Transverse colon (tissue), 4 donors: Measurements from ENCODE around the gene KCTD1.

Experiments used
- EP300 ChIP-seq: sonication (generic); formaldehyde crosslinking; IDR thresholded peaks from one replicate; pipeline ENCODE4 v1.6.1; 2017; ENCODE audit warnings: antibody characterized with exemption, low read depth
- POLR2A ChIP-seq: fragments of 450-650 bp; IDR thresholded peaks from one replicate; pipeline ENCODE4 v1.6.1; 2016; ENCODE audit warnings: antibody characterized with exemption, mild to moderate bottlenecking, moderate library complexity
- POLR2AphosphoS5 ChIP-seq, 3 donors: sonication (generic); formaldehyde crosslinking; IDR thresholded peaks; one replicate each; pipeline ENCODE4 v1.6.1; 2016; ENCODE audit warnings: antibody characterized with exemption in 3 of 3
- TF ChIP-seq, protein P1 (sequence below), 5 experiments: fragments of 200-600 bp in 3 of 5; fragments of 450-650 bp in 2 of 5; sonication (generic) in 3 of 5; IDR thresholded peaks; 1 replicate in 2 of 5; 2 replicates in 3 of 5; pipeline ENCODE4 v1.5.1; 2016 to 2017; ENCODE audit warnings: antibody characterized with exemption in 5 of 5, inconsistent platforms in 3 of 5, mild to moderate bottlenecking in 2 of 5, moderate library complexity in 1 of 5

DNA sequence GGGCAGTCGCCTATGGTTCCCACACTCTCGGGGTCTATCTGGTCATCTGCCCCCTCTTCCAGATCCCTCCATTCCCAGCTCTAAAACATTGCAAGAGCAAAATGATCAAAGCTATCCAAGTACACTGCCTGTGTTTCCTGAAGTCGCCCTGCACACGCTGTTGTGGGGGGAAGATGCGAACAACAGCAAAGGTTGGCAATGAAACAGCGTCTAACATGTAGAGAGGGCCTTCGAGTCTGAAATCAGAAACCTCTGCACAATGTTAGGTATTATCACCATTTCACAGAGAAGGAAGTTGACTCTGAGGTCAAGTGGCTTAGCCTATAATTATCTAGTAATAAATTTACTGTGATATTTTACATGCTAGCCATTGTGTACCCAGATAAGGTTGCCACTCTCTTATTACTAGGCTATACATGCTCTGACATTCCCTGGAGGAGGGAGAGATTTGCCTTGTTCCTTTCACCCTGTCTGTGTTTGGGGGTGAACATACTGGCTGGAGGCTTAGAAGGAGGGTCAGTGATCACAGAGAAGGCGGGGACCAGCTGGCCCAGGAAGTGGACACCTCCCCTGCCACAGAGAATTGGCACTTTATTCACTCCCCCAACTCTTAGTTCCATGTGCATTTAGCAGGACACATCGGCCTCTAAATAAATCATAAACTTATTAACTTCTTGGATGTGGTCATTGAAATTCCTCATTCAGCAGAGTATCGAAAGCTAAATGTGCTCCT is 36.8 kb downstream of the KCTD1 start:
- TF ChIP-seq, protein P1, sequence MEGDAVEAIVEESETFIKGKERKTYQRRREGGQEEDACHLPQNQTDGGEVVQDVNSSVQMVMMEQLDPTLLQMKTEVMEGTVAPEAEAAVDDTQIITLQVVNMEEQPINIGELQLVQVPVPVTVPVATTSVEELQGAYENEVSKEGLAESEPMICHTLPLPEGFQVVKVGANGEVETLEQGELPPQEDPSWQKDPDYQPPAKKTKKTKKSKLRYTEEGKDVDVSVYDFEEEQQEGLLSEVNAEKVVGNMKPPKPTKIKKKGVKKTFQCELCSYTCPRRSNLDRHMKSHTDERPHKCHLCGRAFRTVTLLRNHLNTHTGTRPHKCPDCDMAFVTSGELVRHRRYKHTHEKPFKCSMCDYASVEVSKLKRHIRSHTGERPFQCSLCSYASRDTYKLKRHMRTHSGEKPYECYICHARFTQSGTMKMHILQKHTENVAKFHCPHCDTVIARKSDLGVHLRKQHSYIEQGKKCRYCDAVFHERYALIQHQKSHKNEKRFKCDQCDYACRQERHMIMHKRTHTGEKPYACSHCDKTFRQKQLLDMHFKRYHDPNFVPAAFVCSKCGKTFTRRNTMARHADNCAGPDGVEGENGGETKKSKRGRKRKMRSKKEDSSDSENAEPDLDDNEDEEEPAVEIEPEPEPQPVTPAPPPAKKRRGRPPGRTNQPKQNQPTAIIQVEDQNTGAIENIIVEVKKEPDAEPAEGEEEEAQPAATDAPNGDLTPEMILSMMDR (IDR thresholded peaks at IDR 0.05) = no peak
- TF ChIP-seq POLR2A = no peak
- TF ChIP-seq POLR2AphosphoS5 (IDR thresholded peaks at IDR 0.05) = no peak
- no peak for TF ChIP-seq EP300
